ENCODE measurements around the gene HDHD3.
A peak's percentile ranks its signal among the peaks of the same experiment; 100 is the strongest.
"Not testable (repeated sequence)": the region's sequence is repeated elsewhere in the genome, so short reads cannot be mapped to it uniquely, and the experiment has no call there.

Gene HDHD3

GRCh38 chr9:113365652-113366051, 11.1 kb downstream of the HDHD3 start:
- DNase-seq (ENCODE audit: low read depth, low spot score), result not testable (repeated sequence)

- no peak for DNase-seq (ENCODE audit: low read depth, low spot score)
Measured at GRCh38 chr9:113364951-113365350, 11.8 kb downstream of the HDHD3 start.

DNA sequence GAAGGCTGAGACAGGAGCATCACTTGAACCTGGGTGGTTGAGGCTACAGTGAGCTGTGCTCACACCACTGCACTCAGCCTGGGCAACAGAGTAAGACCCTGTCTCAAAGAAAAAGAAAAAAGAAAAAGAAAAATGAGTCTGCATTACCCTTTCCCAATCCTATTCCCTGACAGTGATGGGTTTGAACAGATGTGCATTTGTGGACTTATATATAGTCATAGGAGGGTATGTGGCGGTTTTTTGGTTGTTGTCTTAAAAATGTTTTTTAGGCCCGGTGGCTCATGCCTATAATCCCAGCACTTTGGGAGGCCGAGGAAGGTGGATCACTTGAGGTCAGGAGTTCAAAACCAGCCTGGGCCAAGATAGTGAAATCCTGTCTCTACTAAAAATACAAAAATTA, 13.4 kb downstream of the HDHD3 start:
- DNase-seq (ENCODE audit: low read depth, low spot score), result no peak

- DNase-seq (ENCODE audit: low read depth, low spot score), result no peak
Measured at GRCh38 chr9:113361304-113362018, 15.3 kb downstream of the HDHD3 start.

- DNase-seq (ENCODE audit: low read depth, low spot score), result no peak
Measured at GRCh38 chr9:113360242-113360842, 16.4 kb downstream of the HDHD3 start.

- no peak for DNase-seq (ENCODE audit: low read depth, low spot score)
Measured at GRCh38 chr9:113359385-113359784, 17.4 kb downstream of the HDHD3 start.

GRCh38 chr9:113356686-113357292, 20.0 kb downstream of the HDHD3 start:
- no peak for DNase-seq (ENCODE audit: low read depth, low spot score)

GRCh38 chr9:113355040-113355596, 21.7 kb downstream of the HDHD3 start:
- DNase-seq (ENCODE audit: low read depth, low spot score), result no peak

- no peak for DNase-seq (ENCODE audit: low read depth, low spot score)
Measured at GRCh38 chr9:113352411-113352810, 24.4 kb downstream of the HDHD3 start.

DNA sequence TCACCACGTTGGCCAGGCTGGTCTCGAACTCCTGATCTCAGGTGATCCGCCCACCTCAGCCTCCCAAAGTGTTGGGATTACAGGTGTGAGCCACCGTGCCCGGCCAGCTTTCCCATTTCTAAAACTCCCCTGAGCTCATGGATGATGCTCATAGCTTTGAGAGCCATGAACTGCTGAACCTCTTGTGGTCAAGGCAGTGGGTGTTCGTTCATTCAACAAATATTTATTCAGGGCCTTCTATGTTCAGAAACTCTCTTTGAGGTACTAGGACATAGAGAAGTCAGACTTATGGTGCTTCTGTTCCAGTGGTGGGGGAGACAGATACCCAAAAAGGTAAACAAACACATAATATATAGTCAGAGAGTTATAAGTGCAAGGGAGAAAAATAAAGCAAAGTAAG, 24.8 kb downstream of the HDHD3 start:
- DNase-seq (ENCODE audit: low read depth, low spot score), result no peak

DNA sequence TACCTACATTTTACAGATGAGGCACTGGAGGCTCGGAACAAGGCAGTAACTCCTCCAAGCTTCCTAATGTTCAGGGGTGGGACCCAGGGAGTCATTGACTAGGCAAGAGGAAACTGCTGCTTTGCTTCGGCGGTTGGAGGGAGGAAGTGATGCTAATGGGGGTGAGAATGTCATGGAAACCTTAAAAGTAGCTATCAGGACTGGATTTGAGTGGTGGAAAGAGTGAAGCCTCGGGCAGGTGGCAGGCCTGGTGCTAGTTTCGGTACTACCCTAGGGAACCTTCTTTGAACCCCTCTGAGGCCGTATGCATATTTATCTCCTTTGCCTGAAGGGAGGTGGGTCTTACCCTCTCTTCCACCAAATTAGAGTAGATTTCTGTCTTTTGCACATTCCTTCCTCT, 25.8 kb downstream of the HDHD3 start:
- DNase-seq (ENCODE audit: low read depth, low spot score), result no peak

- DNase-seq (ENCODE audit: low read depth, low spot score), result no peak
Measured at GRCh38 chr9:113350107-113350661, 26.6 kb downstream of the HDHD3 start.

GRCh38 chr9:113349445-113350094, 27.2 kb downstream of the HDHD3 start, which contains the start of gene BSPRY:
TSS of gene BSPRY (plus strand) at chr9:113349541. CDS start at chr9:113349580, 39 bp downstream.
- no peak for DNase-seq (ENCODE audit: low read depth, low spot score)

DNA sequence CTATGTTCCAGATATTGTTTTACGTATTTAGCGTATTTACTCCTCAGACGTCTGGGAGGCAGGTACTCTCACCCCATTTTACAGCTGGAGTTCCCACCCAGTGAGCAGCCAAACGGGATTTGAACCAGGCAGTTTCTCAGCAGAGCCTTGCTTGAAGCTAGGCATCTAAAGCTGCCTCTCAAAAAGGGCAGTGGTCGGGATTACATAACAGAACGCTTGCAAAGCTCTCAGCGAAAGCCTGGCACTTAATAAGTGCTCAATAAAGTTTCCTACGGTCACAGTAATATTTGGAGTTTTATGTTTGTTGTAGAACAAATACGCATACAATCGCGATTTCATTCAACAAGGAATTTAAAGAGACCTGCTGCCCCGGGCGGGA, 27.7 kb downstream of the HDHD3 start:
- no peak for DNase-seq (ENCODE audit: low read depth, low spot score)

GRCh38 chr9:113348437-113348836, 28.3 kb downstream of the HDHD3 start:
- DNase-seq (ENCODE audit: low read depth, low spot score), result no peak

- no peak for DNase-seq (ENCODE audit: low read depth, low spot score)
Measured at GRCh38 chr9:113345671-113346070, 31.1 kb downstream of the HDHD3 start.

- no peak for DNase-seq (ENCODE audit: low read depth, low spot score)
Measured at GRCh38 chr9:113345190-113345589, 31.6 kb downstream of the HDHD3 start.

DNA sequence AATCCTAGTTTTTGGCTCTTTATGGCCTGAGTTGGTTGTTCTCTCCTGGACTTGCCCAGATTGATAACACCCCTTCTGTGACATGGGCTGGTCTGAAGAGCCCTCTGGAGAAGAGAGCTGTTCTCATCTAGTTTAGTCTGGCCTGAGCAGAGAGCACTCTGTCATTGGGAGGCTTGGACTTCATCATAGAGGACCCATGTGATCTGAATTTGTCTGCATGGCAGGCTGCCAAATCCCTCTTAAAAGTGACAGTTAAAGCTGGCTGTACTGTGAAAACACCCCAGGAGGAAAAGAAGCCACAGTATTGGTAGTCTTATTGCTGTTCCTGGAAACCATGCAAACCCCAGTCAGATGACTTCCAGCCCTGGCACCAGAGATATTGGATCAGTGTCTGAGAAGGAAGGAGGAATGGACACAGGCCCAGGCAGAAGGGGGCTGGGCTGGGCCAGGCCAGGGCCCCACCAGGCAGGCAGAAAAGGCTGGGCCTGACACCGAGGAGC, 33.0 kb downstream of the HDHD3 start:
- no peak for DNase-seq (ENCODE audit: low read depth, low spot score)

DNA sequence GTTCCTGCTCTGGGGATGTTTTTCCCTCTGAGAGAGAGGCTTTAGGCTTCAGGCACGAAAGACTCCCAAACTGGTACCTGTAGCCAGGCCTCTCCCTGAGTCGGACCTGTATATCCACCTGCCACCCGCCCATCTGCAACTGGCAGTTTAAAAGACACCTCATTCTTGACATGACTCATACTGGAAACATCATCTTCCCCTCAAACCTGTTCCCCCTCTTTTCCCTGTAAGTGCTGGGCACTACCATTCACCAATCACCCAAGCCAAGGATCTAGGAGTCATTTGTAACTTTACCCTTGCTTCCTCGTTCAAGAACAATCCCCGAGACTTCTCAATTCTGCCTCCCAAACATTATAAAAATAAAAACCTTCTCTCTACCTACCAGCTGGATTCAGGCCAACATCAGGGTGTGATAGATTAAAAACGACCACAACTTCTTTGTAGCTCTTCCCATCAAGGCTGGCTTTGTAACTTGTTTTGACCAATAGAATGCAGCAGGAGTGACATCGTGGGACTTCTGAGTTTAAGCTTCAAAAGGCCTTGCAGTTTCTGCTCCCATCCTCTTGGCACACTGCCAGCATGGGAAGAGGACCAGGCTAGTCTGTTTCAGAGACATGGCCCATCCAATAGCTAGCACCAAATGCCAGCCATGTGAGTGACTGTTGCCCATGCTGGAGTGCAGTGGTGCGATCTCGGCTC, 34.9 kb downstream of the HDHD3 start:
- DNase-seq (ENCODE audit: low read depth, low spot score), result no peak

GRCh38 chr9:113340011-113340699, 36.6 kb downstream of the HDHD3 start, which contains the start of gene WDR31:
TSS of gene WDR31 (minus strand) at chr9:113340275. CDS start at chr9:113332022, 8,253 bp downstream.
- DNase-seq (ENCODE audit: low read depth, low spot score), result peak; percentile 83
